K562 (cell line): ENCODE data around the gene CSF1. TPM values are rescaled to one million over a fixed set of nuclear protein-coding genes. Genes with fewer than 3 reads are reported as not detected.
A peak's percentile ranks its signal among the peaks of the same experiment; 100 is the strongest.

Experiments
- CEBPG ChIP-seq, 3 experiments: fragments of 200-800 bp in 1 of 3; sonication (Bioruptor generic) in 1 of 3; sonication (generic) in 1 of 3; formaldehyde crosslinking in 1 of 3; IDR thresholded peaks in 2 of 3; conservative IDR thresholded peaks in 1 of 3; 2 replicates each; pipeline versions ENCODE4 v1.6.1 to v1.8.0; 2016 to 2022; ENCODE audit warnings: missing compliant biosample characterization in 2 of 3, missing genetic modification characterization in 2 of 3, mild to moderate bottlenecking in 1 of 3, missing genetic modification reagents in 1 of 3
- CXXC5 ChIP-seq: fragments of 250-450 bp; sonication (Bioruptor Pico); IDR thresholded peaks from 2 replicates; pipeline ENCODE4 v1.8.0; 2022; ENCODE audit warnings: inconsistent platforms, mild to moderate bottlenecking, moderate library complexity
- KDM5B ChIP-seq: fragments of 200-600 bp; sonication (generic); IDR thresholded peaks from 2 replicates; pipeline ENCODE4 v1.6.1; 2012; ENCODE audit warnings: low read depth, mild to moderate bottlenecking, moderate library complexity, low read length, control low read depth, inconsistent platforms; ENCODE audit not compliant: insufficient replicate concordance
- NCOA4 ChIP-seq: fragments of 450-650 bp; IDR thresholded peaks from 2 replicates; pipeline ENCODE4 v1.6.1; 2018; ENCODE audit warnings: mild to moderate bottlenecking; ENCODE audit not compliant: partially characterized antibody
- TAF7 ChIP-seq: fragments of 450-650 bp; IDR thresholded peaks from 2 replicates; pipeline ENCODE4 v1.6.1; 2016; ENCODE audit warnings: missing genetic modification characterization, missing compliant biosample characterization
- ZNF217 ChIP-seq: sonication (generic); formaldehyde crosslinking; IDR thresholded peaks from 2 replicates; pipeline ENCODE4 v1.8.0; 2022; ENCODE audit warnings: mild to moderate bottlenecking, missing genetic modification reagents
- polyA plus RNA-seq, 8 experiments: library from polyadenylated mRNA; depleted of rRNA in 4 of 8; stranded (reverse) in 5 of 8; unstranded in 3 of 8; fragments of >200 nt; fragmentation: Nextera tagmentation in 2 of 8; fragmentation: Illumina TruSeq in 1 of 8; extraction: Ambion mirVana in 2 of 8; extraction: Trizol in 1 of 8; gene quantifications; 2 replicates each; pipeline versions ENCODE4 v1.2.1 to v1.2.3, GENCODE V29; 2011 to 2014; ENCODE audit warnings: inconsistent platforms in 1 of 8, missing spikeins in 1 of 8
- total RNA-seq, 7 experiments: library from RNA; depleted of rRNA in 6 of 7; stranded (reverse); fragments of >200 nt in 6 of 7; fragmentation: Illumina TruSeq in 2 of 7; extraction: Trizol in 2 of 7; gene quantifications; 2 replicates each; pipeline versions ENCODE4 v1.2.1 to v1.2.3, GENCODE V29; 2011 to 2021; ENCODE audit warnings: low replicate concordance in 1 of 7
- TF ChIP-seq, protein P1 (sequence below): fragments of 200-600 bp; sonication (generic); IDR thresholded peaks from one replicate; pipeline ENCODE4 v1.6.1; 2012; ENCODE audit warnings: mild to moderate bottlenecking, low read depth, low read length, inconsistent platforms

CSF1 gene
- total and polyA plus RNA-seq, 9 of the 15 experiments (the other 6 are each of a cell fraction or from before 2014, with no cell fraction given), result 0.18 to 11.8 (median 2.8) TPM

DNA sequence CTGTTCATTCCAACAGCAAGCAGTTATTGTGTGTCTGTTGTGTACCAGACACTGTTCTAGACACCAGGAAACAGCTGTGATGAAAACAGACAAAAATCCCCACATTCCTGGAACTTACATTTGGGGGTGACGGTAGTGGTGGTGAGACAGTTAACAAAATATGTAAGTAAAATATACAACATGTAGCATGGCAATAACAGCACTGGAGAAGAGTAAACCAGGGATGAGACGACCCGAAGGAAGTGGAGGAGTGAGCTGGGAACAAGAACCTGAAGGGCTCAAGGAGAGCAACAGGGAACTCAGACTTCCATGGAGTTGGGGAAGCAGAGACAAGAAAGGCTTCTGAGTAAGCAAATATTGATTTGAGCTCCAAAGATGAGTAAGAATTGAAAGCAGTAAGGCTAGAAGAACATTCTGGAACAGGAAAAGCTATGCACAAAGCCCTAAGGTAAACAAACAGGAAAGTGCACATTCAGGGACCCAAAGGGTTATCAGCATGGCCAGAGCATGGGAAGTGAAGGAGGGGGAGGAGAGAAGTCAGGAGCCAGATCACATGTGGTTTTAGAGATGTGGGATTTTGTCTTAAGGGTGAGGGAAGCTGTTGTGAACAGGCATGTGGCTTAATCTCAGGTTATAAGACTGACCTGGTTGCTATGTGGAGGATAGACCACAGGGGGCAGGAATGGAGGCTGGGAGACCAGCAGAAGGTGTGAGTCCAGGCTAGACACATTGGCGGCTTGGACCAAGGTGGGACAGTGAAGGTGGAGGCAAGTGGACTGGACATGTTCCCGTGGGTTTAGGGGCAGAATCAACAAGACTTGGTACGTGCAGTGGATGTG, 7.3 kb downstream of the CSF1 start (continued):
- TF ChIP-seq, protein P1, sequence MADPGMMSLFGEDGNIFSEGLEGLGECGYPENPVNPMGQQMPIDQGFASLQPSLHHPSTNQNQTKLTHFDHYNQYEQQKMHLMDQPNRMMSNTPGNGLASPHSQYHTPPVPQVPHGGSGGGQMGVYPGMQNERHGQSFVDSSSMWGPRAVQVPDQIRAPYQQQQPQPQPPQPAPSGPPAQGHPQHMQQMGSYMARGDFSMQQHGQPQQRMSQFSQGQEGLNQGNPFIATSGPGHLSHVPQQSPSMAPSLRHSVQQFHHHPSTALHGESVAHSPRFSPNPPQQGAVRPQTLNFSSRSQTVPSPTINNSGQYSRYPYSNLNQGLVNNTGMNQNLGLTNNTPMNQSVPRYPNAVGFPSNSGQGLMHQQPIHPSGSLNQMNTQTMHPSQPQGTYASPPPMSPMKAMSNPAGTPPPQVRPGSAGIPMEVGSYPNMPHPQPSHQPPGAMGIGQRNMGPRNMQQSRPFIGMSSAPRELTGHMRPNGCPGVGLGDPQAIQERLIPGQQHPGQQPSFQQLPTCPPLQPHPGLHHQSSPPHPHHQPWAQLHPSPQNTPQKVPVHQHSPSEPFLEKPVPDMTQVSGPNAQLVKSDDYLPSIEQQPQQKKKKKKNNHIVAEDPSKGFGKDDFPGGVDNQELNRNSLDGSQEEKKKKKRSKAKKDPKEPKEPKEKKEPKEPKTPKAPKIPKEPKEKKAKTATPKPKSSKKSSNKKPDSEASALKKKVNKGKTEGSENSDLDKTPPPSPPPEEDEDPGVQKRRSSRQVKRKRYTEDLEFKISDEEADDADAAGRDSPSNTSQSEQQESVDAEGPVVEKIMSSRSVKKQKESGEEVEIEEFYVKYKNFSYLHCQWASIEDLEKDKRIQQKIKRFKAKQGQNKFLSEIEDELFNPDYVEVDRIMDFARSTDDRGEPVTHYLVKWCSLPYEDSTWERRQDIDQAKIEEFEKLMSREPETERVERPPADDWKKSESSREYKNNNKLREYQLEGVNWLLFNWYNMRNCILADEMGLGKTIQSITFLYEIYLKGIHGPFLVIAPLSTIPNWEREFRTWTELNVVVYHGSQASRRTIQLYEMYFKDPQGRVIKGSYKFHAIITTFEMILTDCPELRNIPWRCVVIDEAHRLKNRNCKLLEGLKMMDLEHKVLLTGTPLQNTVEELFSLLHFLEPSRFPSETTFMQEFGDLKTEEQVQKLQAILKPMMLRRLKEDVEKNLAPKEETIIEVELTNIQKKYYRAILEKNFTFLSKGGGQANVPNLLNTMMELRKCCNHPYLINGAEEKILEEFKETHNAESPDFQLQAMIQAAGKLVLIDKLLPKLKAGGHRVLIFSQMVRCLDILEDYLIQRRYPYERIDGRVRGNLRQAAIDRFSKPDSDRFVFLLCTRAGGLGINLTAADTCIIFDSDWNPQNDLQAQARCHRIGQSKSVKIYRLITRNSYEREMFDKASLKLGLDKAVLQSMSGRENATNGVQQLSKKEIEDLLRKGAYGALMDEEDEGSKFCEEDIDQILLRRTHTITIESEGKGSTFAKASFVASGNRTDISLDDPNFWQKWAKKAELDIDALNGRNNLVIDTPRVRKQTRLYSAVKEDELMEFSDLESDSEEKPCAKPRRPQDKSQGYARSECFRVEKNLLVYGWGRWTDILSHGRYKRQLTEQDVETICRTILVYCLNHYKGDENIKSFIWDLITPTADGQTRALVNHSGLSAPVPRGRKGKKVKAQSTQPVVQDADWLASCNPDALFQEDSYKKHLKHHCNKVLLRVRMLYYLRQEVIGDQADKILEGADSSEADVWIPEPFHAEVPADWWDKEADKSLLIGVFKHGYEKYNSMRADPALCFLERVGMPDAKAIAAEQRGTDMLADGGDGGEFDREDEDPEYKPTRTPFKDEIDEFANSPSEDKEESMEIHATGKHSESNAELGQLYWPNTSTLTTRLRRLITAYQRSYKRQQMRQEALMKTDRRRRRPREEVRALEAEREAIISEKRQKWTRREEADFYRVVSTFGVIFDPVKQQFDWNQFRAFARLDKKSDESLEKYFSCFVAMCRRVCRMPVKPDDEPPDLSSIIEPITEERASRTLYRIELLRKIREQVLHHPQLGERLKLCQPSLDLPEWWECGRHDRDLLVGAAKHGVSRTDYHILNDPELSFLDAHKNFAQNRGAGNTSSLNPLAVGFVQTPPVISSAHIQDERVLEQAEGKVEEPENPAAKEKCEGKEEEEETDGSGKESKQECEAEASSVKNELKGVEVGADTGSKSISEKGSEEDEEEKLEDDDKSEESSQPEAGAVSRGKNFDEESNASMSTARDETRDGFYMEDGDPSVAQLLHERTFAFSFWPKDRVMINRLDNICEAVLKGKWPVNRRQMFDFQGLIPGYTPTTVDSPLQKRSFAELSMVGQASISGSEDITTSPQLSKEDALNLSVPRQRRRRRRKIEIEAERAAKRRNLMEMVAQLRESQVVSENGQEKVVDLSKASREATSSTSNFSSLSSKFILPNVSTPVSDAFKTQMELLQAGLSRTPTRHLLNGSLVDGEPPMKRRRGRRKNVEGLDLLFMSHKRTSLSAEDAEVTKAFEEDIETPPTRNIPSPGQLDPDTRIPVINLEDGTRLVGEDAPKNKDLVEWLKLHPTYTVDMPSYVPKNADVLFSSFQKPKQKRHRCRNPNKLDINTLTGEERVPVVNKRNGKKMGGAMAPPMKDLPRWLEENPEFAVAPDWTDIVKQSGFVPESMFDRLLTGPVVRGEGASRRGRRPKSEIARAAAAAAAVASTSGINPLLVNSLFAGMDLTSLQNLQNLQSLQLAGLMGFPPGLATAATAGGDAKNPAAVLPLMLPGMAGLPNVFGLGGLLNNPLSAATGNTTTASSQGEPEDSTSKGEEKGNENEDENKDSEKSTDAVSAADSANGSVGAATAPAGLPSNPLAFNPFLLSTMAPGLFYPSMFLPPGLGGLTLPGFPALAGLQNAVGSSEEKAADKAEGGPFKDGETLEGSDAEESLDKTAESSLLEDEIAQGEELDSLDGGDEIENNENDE, result no peak
- TF ChIP-seq CXXC5 (CRISPR knock-in tag) (peak; percentile 67), CEBPG (CRISPR knock-in tag; IDR thresholded peaks at IDR 0.05) (peak; percentile 31; the same call in 1 of the 2 replicates), CEBPG (tag; conservative IDR thresholded peaks at IDR 0.05 in 1 of 2, IDR thresholded peaks at IDR 0.05 in 1 of 2) (no peak), TAF7 (tag) (no peak), ZNF217 (CRISPR knock-in tag) (no peak), NCOA4 (no peak), KDM5B (no peak)
